Activated CD4-positive, alpha-beta T cell treated with anti-CD3 and anti-CD28 coated beads, Interleukin-2, amount 10 ng/mL, durations not matched to agents 24 days and 14 days (primary cell): ENCODE results near the gene TLR10. TPM values are rescaled to one million over a fixed set of nuclear protein-coding genes. Genes with fewer than 3 reads are reported as not detected.
"Not testable (repeated sequence)": the region's sequence is repeated elsewhere in the genome, so short reads cannot be mapped to it uniquely, and the experiment has no call there.

ENCODE experiments used
- DNase-seq: peaks from one replicate; pipeline ENCODE4 v3.0.0; 2022
- H3K27ac Mint-ChIP-seq: one replicate; pipeline ENCODE4 v1.8.0; 2022; ENCODE audit warnings: mild to moderate bottlenecking, mixed read lengths
- H3K27me3 Mint-ChIP-seq: one replicate; pipeline ENCODE4 v1.8.0; 2022; ENCODE audit warnings: mixed read lengths
- H3K36me3 Mint-ChIP-seq: one replicate; pipeline ENCODE4 v1.8.0; 2022; ENCODE audit warnings: low read depth, mild to moderate bottlenecking, mixed read lengths
- H3K4me1 Mint-ChIP-seq: one replicate; pipeline ENCODE4 v1.8.0; 2021; ENCODE audit warnings: mixed read lengths
- H3K4me3 Mint-ChIP-seq: one replicate; pipeline ENCODE4 v1.8.0; 2022; ENCODE audit warnings: mild to moderate bottlenecking, moderate library complexity, mixed read lengths
- H3K9me3 Mint-ChIP-seq: one replicate; pipeline ENCODE4 v1.8.0; 2021; ENCODE audit warnings: mixed read lengths
- intact Hi-C: fragments of 100-400 bp; cut with micrococcal nuclease; formaldehyde crosslinking; loops from one replicate; pipeline ENCODE4 v1.15.1; 2023
- total RNA-seq: library from RNA; stranded (reverse); gene quantifications from 2 replicates; pipeline ENCODE4 v1.2.3, GENCODE V29; 2022

TLR10 gene
- total RNA-seq, 1 donor from 2014 or later = not detected

- H3K9me3 Mint-ChIP-seq = peaks cover 16% of the 10 kb centered on the region
- H3K4me3 Mint-ChIP-seq = no peak overlapping the region
- peaks cover 3% of the 10 kb centered on the region for H3K27me3 Mint-ChIP-seq
- intact Hi-C loops = no loop called here
- no peak overlapping the region for H3K27ac Mint-ChIP-seq
- H3K4me1 Mint-ChIP-seq = peaks cover 2% of the 10 kb centered on the region
- peak; percentile 50 for DNase-seq
- H3K36me3 Mint-ChIP-seq = no peaks in the 10 kb centered on the region
These were observed 28.5 kb upstream of the TLR10 start for GRCh38 chr4:38811297-38811696.

- H3K4me3 Mint-ChIP-seq, H3K27me3 Mint-ChIP-seq, H3K9me3 Mint-ChIP-seq, H3K27ac Mint-ChIP-seq, H3K36me3 Mint-ChIP-seq, intact Hi-C loops: not testable (repeated sequence)
- peaks cover 27% of the 10 kb centered on the region for H3K4me1 Mint-ChIP-seq
- peak; percentile 48 for DNase-seq
These were observed 24.7 kb upstream of the TLR10 start for GRCh38 chr4:38807462-38807861.

GRCh38 chr4:38806251-38806650 lies 23.5 kb upstream of the TLR10 start:
- H3K4me3 Mint-ChIP-seq = not testable (repeated sequence)

GRCh38 chr4:38805530-38806145 lies 22.8 kb upstream of the TLR10 start:
- H3K36me3 Mint-ChIP-seq = peaks cover 27% of the 10 kb centered on the region
- H3K4me1 Mint-ChIP-seq = peaks cover 29% of the 10 kb centered on the region
- no peaks in the 10 kb centered on the region for H3K27me3 Mint-ChIP-seq
- peaks cover 18% of the 10 kb centered on the region for H3K9me3 Mint-ChIP-seq
- peak overlapping the region; percentile 81 for H3K4me3 Mint-ChIP-seq
- intact Hi-C loops = loop anchor here (2.0 kb wide), 2 partner anchors 47 to 673 kb away; no protein-coding TSS in a partner anchor
- DNase-seq = peak; percentile 73
- H3K27ac Mint-ChIP-seq = peak overlapping the region; percentile 83

More at GRCh38 chr4:38806251-38806650, 23.5 kb upstream of the TLR10 start:
- H3K27ac Mint-ChIP-seq, intact Hi-C loops, H3K27me3 Mint-ChIP-seq, DNase-seq: not testable (repeated sequence)
- H3K4me1 Mint-ChIP-seq = peaks cover 29% of the 10 kb centered on the region
- peaks cover 13% of the 10 kb centered on the region for H3K9me3 Mint-ChIP-seq
- peaks cover 21% of the 10 kb centered on the region for H3K36me3 Mint-ChIP-seq

GRCh38 chr4:38804654-38805295 lies 22.0 kb upstream of the TLR10 start, which contains the start of gene TLR1:
TSS of gene TLR1 (minus strand) at chr4:38804791. CDS start at chr4:38798831, 5,960 bp downstream.
- Mint-ChIP-seq H3K4me1 (peaks cover 29% of the 10 kb centered on the region), H3K27ac (peak within 1 kb of the TSS; percentile 86), H3K27me3 (no peaks in the 10 kb centered on the region), H3K36me3 (peaks cover 36% of the 10 kb centered on the region), H3K4me3 (peak within 1 kb of the TSS; percentile 81), H3K9me3 (peaks cover 27% of the 10 kb centered on the region)
- intact Hi-C loops = loop anchor here (1.0 to 5.0 kb wide), 5 partner anchors 15 to 672 kb away; partner anchors contain the start of gene TLR6
- peak; percentile 79 for DNase-seq

- peak overlapping the region; percentile 81 for H3K4me3 Mint-ChIP-seq
- no peaks in the 10 kb centered on the region for H3K27me3 Mint-ChIP-seq
- peak; percentile 78 for DNase-seq
- intact Hi-C loops = loop anchor here (1.0 to 5.0 kb wide), 5 partner anchors 15 to 671 kb away; partner anchors contain the start of gene TLR6
- peaks cover 29% of the 10 kb centered on the region for H3K4me1 Mint-ChIP-seq
- peak overlapping the region; percentile 86 for H3K27ac Mint-ChIP-seq
- peaks cover 43% of the 10 kb centered on the region for H3K36me3 Mint-ChIP-seq
- H3K9me3 Mint-ChIP-seq = peaks cover 33% of the 10 kb centered on the region
These were observed 21.3 kb upstream of the TLR10 start for GRCh38 chr4:38803833-38804653.

GRCh38 chr4:38802561-38803355 lies 20.0 kb upstream of the TLR10 start:
- no peaks in the 10 kb centered on the region for H3K27me3 Mint-ChIP-seq
- H3K9me3 Mint-ChIP-seq = peaks cover 34% of the 10 kb centered on the region
- H3K4me3 Mint-ChIP-seq = peak overlapping the region; percentile 42
- intact Hi-C loops = loop anchor here (5.0 kb wide), 1 partner anchor 490 kb away; no protein-coding TSS in a partner anchor
- peaks cover 56% of the 10 kb centered on the region for H3K36me3 Mint-ChIP-seq
- DNase-seq = no peak
- peaks cover 29% of the 10 kb centered on the region for H3K4me1 Mint-ChIP-seq
- H3K27ac Mint-ChIP-seq = peak overlapping the region; percentile 23

GRCh38 chr4:38800961-38801450 lies 18.2 kb upstream of the TLR10 start:
- peaks cover 27% of the 10 kb centered on the region for H3K4me1 Mint-ChIP-seq
- H3K27me3 Mint-ChIP-seq = no peaks in the 10 kb centered on the region
- H3K36me3 Mint-ChIP-seq = peaks cover 73% of the 10 kb centered on the region
- intact Hi-C loops = loop anchor here (5.0 kb wide), 1 partner anchor 489 kb away; no protein-coding TSS in a partner anchor
- peaks cover 40% of the 10 kb centered on the region for H3K9me3 Mint-ChIP-seq
- no peak overlapping the region for H3K4me3 Mint-ChIP-seq
- H3K27ac Mint-ChIP-seq = no peak overlapping the region
- DNase-seq = peak; percentile 40

- no peaks in the 10 kb centered on the region for H3K27me3 Mint-ChIP-seq
- H3K27ac Mint-ChIP-seq = no peak overlapping the region
- H3K4me3 Mint-ChIP-seq = no peak overlapping the region
- H3K4me1 Mint-ChIP-seq = peaks cover 21% of the 10 kb centered on the region
- no peak for DNase-seq
- intact Hi-C loops = loop anchor here (5.0 kb wide), 1 partner anchor 488 kb away; no protein-coding TSS in a partner anchor
- H3K9me3 Mint-ChIP-seq = peaks cover 40% of the 10 kb centered on the region
- H3K36me3 Mint-ChIP-seq = peaks cover 79% of the 10 kb centered on the region
These were observed 17.6 kb upstream of the TLR10 start for GRCh38 chr4:38800366-38800765.

- Mint-ChIP-seq H3K27ac (no peak overlapping the region), H3K4me3 (no peak overlapping the region), H3K36me3 (peaks cover 82% of the 10 kb centered on the region), H3K4me1 (peaks cover 14% of the 10 kb centered on the region), H3K27me3 (no peaks in the 10 kb centered on the region), H3K9me3 (peaks cover 26% of the 10 kb centered on the region)
- DNase-seq = peak; percentile 34
- intact Hi-C loops = no loop called here
These were observed 12.3 kb upstream of the TLR10 start for GRCh38 chr4:38795087-38795486.

GRCh38 chr4:38794051-38794450 lies 11.3 kb upstream of the TLR10 start:
- Mint-ChIP-seq H3K27me3 (no peaks in the 10 kb centered on the region), H3K36me3 (peaks cover 77% of the 10 kb centered on the region), H3K27ac (no peak overlapping the region), H3K4me1 (peaks cover 14% of the 10 kb centered on the region), H3K4me3 (no peak overlapping the region), H3K9me3 (peaks cover 20% of the 10 kb centered on the region)
- no peak for DNase-seq
- intact Hi-C loops = no loop called here

- H3K36me3 Mint-ChIP-seq = peaks cover 54% of the 10 kb centered on the region
- peak overlapping the region; percentile 36 for H3K4me3 Mint-ChIP-seq
- H3K4me1 Mint-ChIP-seq = peaks cover 20% of the 10 kb centered on the region
- no peaks in the 10 kb centered on the region for H3K27me3 Mint-ChIP-seq
- intact Hi-C loops = no loop called here
- peak; percentile 63 for DNase-seq
- H3K9me3 Mint-ChIP-seq = peaks cover 15% of the 10 kb centered on the region
- H3K27ac Mint-ChIP-seq = peak overlapping the region; percentile 19
These were observed 8.2 kb upstream of the TLR10 start for GRCh38 chr4:38791010-38791409.

GRCh38 chr4:38788317-38788716 lies 5.5 kb upstream of the TLR10 start:
- intact Hi-C loops = no loop called here
- Mint-ChIP-seq H3K4me1 (peaks cover 21% of the 10 kb centered on the region), H3K27me3 (no peaks in the 10 kb centered on the region), H3K36me3 (peaks cover 29% of the 10 kb centered on the region), H3K27ac (no peak overlapping the region), H3K4me3 (no peak overlapping the region), H3K9me3 (peaks cover 7% of the 10 kb centered on the region)
- DNase-seq = no peak
